GM12864 (cell line): ENCODE measurements around the gene KLK10.
"Not testable (repeated sequence)": the region's sequence is repeated elsewhere in the genome, so short reads cannot be mapped to it uniquely, and the experiment has no call there.

Source experiments
- DNase-seq: peaks from one replicate; pipeline ENCODE4 v3.0.0-alpha.2; 2011; ENCODE audit warnings: low read depth
- H3K4me3 ChIP-seq: 2 replicates; pipeline ENCODE4 v1.5.1; 2011; ENCODE audit warnings: mild to moderate bottlenecking, low read depth, low read length, control low read depth
- TF ChIP-seq, protein P1 (sequence below): IDR thresholded peaks from 2 replicates; pipeline ENCODE4 v1.5.1; 2011; ENCODE audit warnings: low read depth, mild to moderate bottlenecking, moderate library complexity, low read length, control low read depth, inconsistent platforms; ENCODE audit errors: missing control alignments

The KLK10 gene

GRCh38 chr19:50994129-50994528, 25.4 kb downstream of the KLK10 start:
- TF ChIP-seq, protein P1, sequence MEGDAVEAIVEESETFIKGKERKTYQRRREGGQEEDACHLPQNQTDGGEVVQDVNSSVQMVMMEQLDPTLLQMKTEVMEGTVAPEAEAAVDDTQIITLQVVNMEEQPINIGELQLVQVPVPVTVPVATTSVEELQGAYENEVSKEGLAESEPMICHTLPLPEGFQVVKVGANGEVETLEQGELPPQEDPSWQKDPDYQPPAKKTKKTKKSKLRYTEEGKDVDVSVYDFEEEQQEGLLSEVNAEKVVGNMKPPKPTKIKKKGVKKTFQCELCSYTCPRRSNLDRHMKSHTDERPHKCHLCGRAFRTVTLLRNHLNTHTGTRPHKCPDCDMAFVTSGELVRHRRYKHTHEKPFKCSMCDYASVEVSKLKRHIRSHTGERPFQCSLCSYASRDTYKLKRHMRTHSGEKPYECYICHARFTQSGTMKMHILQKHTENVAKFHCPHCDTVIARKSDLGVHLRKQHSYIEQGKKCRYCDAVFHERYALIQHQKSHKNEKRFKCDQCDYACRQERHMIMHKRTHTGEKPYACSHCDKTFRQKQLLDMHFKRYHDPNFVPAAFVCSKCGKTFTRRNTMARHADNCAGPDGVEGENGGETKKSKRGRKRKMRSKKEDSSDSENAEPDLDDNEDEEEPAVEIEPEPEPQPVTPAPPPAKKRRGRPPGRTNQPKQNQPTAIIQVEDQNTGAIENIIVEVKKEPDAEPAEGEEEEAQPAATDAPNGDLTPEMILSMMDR = no peak

GRCh38 chr19:50992666-50993035, 26.9 kb downstream of the KLK10 start:
- no peak overlapping the region for H3K4me3 ChIP-seq
- TF ChIP-seq, protein P1 = no peak
- no peak for DNase-seq

More at GRCh38 chr19:50994129-50994528, 25.4 kb downstream of the KLK10 start:
- H3K4me3 ChIP-seq = no peak overlapping the region
- DNase-seq = no peak

GRCh38 chr19:50984416-50984815, 35.1 kb downstream of the KLK10 start:
- H3K4me3 ChIP-seq, DNase-seq: not testable (repeated sequence)

- no peak within 1 kb of the TSS for H3K4me3 ChIP-seq
- no peak for DNase-seq
- TF ChIP-seq, protein P1 = no peak
These were observed 35.8 kb downstream of the KLK10 start, which contains the start of gene KLK7 for GRCh38 chr19:50983625-50984292. KLK7 (minus strand) TSS chr19:50983917; CDS start chr19:50982399, 1,518 bp downstream.

GRCh38 chr19:50982186-50982585, 37.3 kb downstream of the KLK10 start:
- no peak overlapping the region for H3K4me3 ChIP-seq
- no peak for DNase-seq
- TF ChIP-seq, protein P1 = no peak

DNA sequence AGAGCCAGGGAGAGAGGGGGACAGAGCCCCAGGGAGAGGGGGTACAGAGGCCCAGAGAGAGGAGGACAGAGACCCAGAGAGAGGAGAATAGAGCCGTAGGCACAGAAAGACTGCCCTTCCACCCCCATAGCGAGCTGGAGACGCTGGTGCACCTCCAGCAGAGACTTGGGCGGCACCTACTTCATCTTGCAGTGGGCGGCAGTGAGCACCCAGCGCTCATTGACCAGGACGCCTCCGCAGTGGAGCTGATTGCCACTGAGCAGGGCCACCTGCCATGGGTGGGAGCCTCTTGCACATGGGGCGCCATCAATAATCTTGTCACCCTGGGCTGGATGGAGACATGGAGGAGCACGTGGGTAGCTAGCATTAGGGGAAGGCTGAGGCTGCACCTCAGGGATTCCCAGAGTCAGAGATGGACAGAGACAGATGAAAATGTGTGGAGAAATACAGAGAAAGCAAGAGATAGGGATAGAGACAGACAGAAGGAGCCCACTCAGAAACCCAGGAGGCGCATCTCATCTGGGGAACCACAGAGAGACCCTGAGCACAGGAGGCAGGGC, 37.8 kb downstream of the KLK10 start:
- TF ChIP-seq, protein P1 = no peak

DNA sequence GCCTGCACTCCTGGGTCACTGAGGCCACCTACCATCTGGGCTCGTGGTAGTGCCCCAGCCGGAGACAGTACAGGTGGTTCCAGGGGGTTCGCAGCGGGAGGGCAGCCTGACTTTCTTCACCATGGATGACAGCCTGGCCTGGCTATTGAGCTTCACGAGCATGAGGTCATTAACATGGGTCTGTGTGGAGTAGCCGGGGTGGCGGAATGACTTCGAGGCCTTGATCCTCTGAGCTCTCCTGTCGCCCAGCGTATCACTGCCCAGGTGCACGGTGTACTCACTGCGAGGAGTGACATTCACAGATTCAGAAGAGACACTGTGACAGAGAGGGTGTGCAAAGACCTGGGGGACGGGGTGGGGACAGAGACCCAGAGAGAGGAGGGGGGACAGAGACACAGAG, 39.3 kb downstream of the KLK10 start:
- no peak overlapping the region for H3K4me3 ChIP-seq
- TF ChIP-seq, protein P1 = no peak
- DNase-seq = no peak

More for the DNA sequence above, 37.8 kb downstream of the KLK10 start:
- no peak for DNase-seq
- no peak overlapping the region for H3K4me3 ChIP-seq
